GM18951 (cell line): Measurements from ENCODE around the gene PRRC2A.

Experiments
- POLR2A ChIP-seq: IDR thresholded peaks from 4 replicates; pipeline ENCODE4 v1.6.1; 2011; ENCODE audit warnings: mild to moderate bottlenecking; ENCODE audit not compliant: insufficient read length, insufficient read depth; ENCODE audit errors: extremely low read depth
- in situ Hi-C: fragments of 300-500 bp; cut with MboI; formaldehyde crosslinking; loops from one replicate; pipeline ENCODE4 v1.12.0; 2022; ENCODE audit warnings: low sequenced_read_pairs, mixed read lengths, inconsistent platforms; ENCODE audit not compliant: unreplicated experiment

Gene PRRC2A

DNA sequence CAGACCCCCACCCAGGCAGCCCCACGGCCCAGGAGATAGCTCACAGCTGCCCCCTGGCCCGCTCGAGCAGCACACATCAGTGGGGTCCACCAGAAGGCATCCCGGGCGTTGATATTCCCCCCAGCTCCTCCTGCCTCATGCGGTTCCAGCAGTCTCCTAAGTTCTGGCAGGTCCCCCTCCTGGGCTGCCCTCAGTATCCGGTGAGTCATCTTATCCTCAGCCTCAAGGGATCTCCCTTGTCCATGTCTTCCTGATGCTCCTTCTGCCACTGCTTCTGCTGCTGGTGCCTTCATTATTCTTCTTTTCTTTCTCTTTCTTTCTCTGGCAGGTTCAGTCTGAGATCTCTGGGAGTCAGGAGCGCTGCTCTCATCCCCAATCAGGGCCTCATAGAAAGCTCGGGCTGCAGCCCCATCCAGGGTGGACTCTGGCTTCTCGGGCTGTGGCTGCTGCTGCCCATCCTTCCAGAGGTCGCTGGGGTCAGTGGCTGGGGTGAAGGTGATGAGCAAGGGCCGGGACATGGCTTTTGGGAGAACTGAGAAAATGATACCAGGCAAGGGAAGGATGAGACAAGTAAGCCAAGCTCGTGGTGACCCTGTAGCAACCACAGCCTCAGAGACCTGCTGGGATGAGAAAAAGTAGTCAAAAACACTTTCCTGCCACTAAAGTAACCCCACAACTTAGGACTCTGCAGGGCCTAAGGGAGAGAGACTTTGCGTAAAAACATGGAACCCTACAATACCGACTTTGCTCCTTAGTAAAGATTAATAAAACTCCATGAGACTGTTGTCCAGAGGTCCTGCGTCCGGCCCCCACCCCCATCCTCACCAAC, 43.7 kb downstream of the PRRC2A start:
- in situ Hi-C loops: no loop called here
- TF ChIP-seq POLR2A: no peak

DNA sequence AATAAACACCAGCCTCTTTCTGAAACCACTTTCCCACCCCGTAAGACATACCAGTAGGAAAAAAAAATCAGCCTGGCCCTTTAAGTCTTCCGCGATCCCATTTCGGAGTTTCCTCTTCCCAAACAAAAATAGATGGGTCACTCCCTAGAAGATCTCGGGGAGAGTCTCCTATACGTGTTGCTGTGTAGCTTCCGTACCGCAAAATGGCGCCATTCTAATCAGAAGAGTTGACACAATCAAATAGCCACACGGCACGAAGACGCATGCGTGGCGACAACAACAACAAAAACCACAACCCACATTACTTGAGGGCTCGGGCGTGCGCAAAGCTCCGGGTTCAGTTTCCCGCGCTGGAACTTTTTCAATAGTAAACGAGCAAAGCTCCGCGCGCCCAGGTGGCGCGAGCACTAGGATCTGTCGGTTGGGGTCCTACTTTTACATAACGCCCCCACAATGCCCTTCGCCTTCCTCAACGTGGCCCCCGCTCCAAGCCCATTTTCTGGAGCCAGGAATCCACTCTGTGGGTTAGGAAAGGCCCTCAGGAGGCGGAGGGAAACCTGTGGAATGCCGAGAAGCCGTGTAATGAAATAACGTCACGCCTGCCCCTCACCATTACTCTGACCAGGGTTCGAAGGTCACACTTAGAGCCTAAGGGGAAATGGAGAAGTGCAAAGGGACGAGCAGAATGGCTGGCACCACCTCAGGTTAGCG, 44.4 kb downstream of the PRRC2A start, which contains the start of gene GPANK1:
TSS of gene GPANK1 (minus strand) at position 208 of the 711 bp plus-strand sequence. CDS start 519 bp downstream, outside the sequence.
- peak; percentile 20 for TF ChIP-seq POLR2A
- in situ Hi-C loops: no loop called here

GRCh38 chr6:31665501-31666336, 45.2 kb downstream of the PRRC2A start, which contains the start of gene CSNK2B:
CSNK2B (plus strand) TSS chr6:31666080; CDS start chr6:31666832, 752 bp downstream.
- peak; percentile 79 for TF ChIP-seq POLR2A
- in situ Hi-C loops: no loop called here

- no peak for TF ChIP-seq POLR2A
- in situ Hi-C loops: no loop called here
These were observed 45.9 kb downstream of the PRRC2A start for GRCh38 chr6:31666337-31666965.

GRCh38 chr6:31669676-31670075, 49.2 kb downstream of the PRRC2A start, which contains the start of gene LY6G5B:
LY6G5B (plus strand) TSS chr6:31669976; CDS start chr6:31670951, 975 bp downstream.
- no peak for TF ChIP-seq POLR2A
- in situ Hi-C loops: no loop called here

- in situ Hi-C loops: no loop called here
- TF ChIP-seq POLR2A: no peak
These were observed 55.9 kb downstream of the PRRC2A start for GRCh38 chr6:31676322-31676903.

DNA sequence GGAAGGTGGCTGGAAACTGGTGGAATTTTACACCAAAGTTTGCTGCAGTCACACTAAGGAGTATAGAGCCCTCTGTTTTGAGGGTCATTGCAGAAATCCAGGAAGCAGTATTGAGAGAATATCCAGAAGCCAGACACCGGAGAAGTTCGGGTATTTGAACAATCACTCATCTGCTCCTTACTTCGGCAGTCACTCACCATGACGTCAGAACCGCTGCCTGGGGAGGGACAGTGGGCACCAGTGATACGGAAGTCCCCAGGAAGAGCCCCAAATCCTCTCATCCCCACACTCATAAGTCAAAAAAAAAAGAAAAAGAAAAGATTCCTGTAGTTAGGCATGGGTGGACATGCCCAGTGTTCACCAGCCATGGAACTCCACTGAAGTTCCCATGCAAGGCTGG, 56.4 kb downstream of the PRRC2A start:
- TF ChIP-seq POLR2A: no peak
- in situ Hi-C loops: no loop called here

DNA sequence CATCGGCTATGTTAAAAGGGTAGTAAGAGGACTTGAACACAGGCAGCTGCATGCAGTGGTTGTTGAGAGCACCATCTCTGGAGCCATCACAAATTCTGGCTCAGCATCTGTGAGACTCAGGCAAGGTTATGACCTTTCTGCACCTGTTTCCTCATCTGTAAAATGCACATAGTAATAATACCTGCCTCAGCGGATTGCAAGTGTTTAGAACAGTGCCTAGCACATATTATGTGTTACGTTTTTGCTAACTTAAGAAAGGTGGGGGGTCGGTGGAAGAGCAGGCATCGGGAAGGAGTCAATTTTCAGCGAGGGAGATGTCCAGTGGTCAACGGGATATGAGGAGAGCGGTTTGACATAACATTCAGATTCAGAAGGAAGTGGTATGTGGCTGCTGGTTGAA, 57.4 kb downstream of the PRRC2A start:
- in situ Hi-C loops: no loop called here
- TF ChIP-seq POLR2A: no peak

DNA sequence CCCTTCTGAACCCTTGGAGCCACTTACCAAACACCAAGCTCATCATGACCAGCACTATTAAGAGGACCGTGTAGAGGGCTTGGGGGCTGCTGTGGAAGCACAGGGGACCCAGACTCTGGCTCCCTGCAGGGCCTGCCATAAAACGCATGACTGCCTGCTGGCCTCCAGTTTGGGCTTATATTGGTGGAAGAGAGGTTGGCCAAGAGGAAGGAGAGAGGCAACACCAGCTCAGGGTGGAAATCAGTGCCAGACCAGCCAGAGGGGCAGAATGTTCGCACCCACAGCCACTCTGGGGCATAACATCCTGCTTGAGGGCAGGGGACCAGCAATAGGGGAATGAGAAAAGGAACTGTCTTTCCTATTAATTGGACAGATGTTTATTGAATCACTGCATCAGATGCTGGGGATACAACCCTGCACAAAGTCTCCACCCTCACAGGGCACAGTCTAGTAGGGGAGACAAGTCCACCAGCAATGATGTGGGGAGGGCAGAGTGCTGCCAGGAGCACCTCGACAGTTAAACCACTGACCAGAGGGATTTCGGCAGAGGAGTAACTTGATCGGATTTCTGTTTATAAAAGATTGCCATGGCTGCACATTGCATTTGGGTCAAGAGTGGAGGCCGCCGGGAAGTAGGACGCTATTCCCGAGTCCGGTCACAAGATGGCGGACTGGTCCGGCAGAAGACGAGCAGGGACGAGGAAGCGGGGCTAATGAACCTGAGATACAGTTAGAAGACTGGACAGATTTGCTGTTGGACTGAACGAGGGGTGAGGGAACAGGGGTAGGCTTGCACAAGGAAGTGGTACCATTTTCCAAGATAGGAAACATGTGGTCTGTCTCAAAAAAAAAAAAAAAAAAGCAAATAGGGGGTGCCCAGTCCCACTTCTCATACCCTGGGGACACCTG, 60.0 kb downstream of the PRRC2A start, which contains the start of gene LY6G5C:
TSS of gene LY6G5C (minus strand) at position 842 of the 909 bp plus-strand sequence. CDS start at position 148, 694 bp downstream.
- no peak for TF ChIP-seq POLR2A
- in situ Hi-C loops: no loop called here

DNA sequence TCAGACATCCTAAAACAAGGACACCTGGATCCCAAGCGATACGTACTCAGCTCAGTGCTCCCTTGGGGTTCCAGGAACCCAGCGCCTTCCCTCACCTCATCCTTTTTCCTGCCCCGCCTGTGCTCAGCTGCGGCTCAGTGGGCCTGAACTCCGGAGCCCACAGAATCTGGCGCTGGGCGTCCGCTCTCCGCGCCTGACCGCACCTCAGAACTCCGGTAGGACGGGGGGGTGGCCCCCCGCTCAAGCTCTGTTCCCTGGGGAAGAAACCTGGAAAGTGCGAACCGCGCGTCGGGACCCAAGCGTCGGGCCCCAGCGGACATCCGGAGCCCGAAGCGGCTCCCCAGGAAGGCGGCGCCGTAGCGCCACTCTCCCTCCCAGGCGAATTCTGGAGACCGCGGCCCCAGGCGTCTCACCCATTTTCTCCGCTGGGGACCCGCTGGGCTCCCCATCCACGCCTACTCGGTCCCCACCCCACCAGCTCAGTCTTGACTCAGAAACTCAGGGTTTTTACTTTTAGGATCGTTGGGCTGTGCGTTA, 60.7 kb downstream of the PRRC2A start:
- peak; percentile 36 for TF ChIP-seq POLR2A
- in situ Hi-C loops: no loop called here

- no peak for TF ChIP-seq POLR2A
- in situ Hi-C loops: no loop called here
These were observed 63.1 kb downstream of the PRRC2A start for GRCh38 chr6:31683591-31683990.
